HT-29 (cell line): ENCODE results near the gene GALNT10. TPM values are rescaled to one million over a fixed set of nuclear protein-coding genes. Genes with fewer than 3 reads are reported as not detected.

ENCODE experiments used
- DNase-seq: peaks from one replicate; pipeline ENCODE4 v3.0.0-alpha.2; 2015; ENCODE audit warnings: low spot score
- total RNA-seq: library from RNA; depleted of rRNA; stranded (reverse); fragments of >200 nt; shearing (Covaris generic); gene quantifications from 2 replicates; pipeline ENCODE4 v1.2.3, GENCODE V29; 2014

GALNT10 gene
- total RNA-seq, 1 experiment from 2014 or later = 8.0 TPM

- no peak for DNase-seq
Measured at GRCh38 chr5:154376481-154376880, 185.9 kb downstream of the GALNT10 start.

GRCh38 chr5:154377754-154378533 is 187.4 kb downstream of the GALNT10 start:
- no peak for DNase-seq

GRCh38 chr5:154380263-154380662 is 189.7 kb downstream of the GALNT10 start:
- no peak for DNase-seq

- no peak for DNase-seq
Measured at GRCh38 chr5:154384480-154385235, 194.1 kb downstream of the GALNT10 start.

- no peak for DNase-seq
Measured at GRCh38 chr5:154385236-154385512, 194.6 kb downstream of the GALNT10 start.

GRCh38 chr5:154386952-154387629 is 196.6 kb downstream of the GALNT10 start:
- DNase-seq = peak; percentile 36

- DNase-seq = no peak
Measured at GRCh38 chr5:154388842-154389241, 198.3 kb downstream of the GALNT10 start.

GRCh38 chr5:154390096-154390495 is 199.6 kb downstream of the GALNT10 start:
- DNase-seq = no peak

GRCh38 chr5:154390746-154391359 is 200.3 kb downstream of the GALNT10 start:
- DNase-seq = no peak

- no peak for DNase-seq
Measured at GRCh38 chr5:154391788-154392187, 201.3 kb downstream of the GALNT10 start.

- no peak for DNase-seq
Measured at GRCh38 chr5:154393850-154394249, 203.3 kb downstream of the GALNT10 start.

GRCh38 chr5:154394307-154394706 is 203.8 kb downstream of the GALNT10 start:
- peak; percentile 41 for DNase-seq

- DNase-seq = peak; percentile 47
Measured at GRCh38 chr5:154395407-154396106, 205.0 kb downstream of the GALNT10 start.

- DNase-seq = no peak
Measured at GRCh38 chr5:154396128-154396527, 205.6 kb downstream of the GALNT10 start.

- DNase-seq = peak; percentile 68
Measured at GRCh38 chr5:154397652-154398406, 207.3 kb downstream of the GALNT10 start.

GRCh38 chr5:154400678-154401077 is 210.1 kb downstream of the GALNT10 start:
- DNase-seq = no peak

GRCh38 chr5:154401355-154401754 is 210.8 kb downstream of the GALNT10 start:
- DNase-seq = no peak

- DNase-seq = no peak
Measured at GRCh38 chr5:154401931-154402330, 211.4 kb downstream of the GALNT10 start.

GRCh38 chr5:154402611-154403010 is 212.1 kb downstream of the GALNT10 start:
- DNase-seq = no peak

GRCh38 chr5:154403234-154403633 is 212.7 kb downstream of the GALNT10 start:
- no peak for DNase-seq
